Breast epithelium (tissue), 4 donors: ENCODE measurements around the gene AGAP1. TPM values are rescaled to one million over a fixed set of nuclear protein-coding genes. Genes with fewer than 3 reads are reported as not detected.
A peak's percentile ranks its signal among the peaks of the same experiment; 100 is the strongest.
"Not testable (repeated sequence)": the region's sequence is repeated elsewhere in the genome, so short reads cannot be mapped to it uniquely, and the experiment has no call there.

Source experiments
- DNase-seq, 2 donors: peaks; one replicate each; pipeline ENCODE4 v3.0.0-alpha.2; 2019; ENCODE audit warnings: low spot score in 2 of 2
- H3K27ac ChIP-seq, 2 donors: fragments of 200-600 bp; sonication (generic) in 1 of 2; one replicate each; pipeline ENCODE4 v1.5.1; 2016 to 2019; ENCODE audit warnings: mild to moderate bottlenecking in 1 of 2
- H3K27me3 ChIP-seq, 2 donors: fragments of 200-600 bp; sonication (generic) in 1 of 2; one replicate each; pipeline versions ENCODE4 v1.5.1 to v1.6.0; 2017 to 2019; ENCODE audit warnings: control low read depth in 1 of 2, mild to moderate bottlenecking in 1 of 2
- H3K36me3 ChIP-seq: fragments of 200-600 bp; one replicate; pipeline ENCODE4 v1.5.1; 2019
- H3K4me1 ChIP-seq, 2 donors: fragments of 200-600 bp; sonication (generic); one replicate each; pipeline ENCODE4 v1.5.1; 2016 to 2019; ENCODE audit warnings: control low read depth in 1 of 2
- H3K4me3 ChIP-seq, 3 donors: fragments of 200-600 bp; sonication (generic); 1 replicate in 2 of 3; 2 replicates in 1 of 3; pipeline ENCODE4 v1.5.1; 2016 to 2019; ENCODE audit warnings: mild to moderate bottlenecking in 3 of 3, moderate library complexity in 2 of 3
- H3K9me3 ChIP-seq, 2 donors: fragments of 200-600 bp; sonication (generic) in 1 of 2; one replicate each; pipeline ENCODE4 v1.5.1; 2016 to 2019; ENCODE audit warnings: control low read depth in 1 of 2
- POLR2A ChIP-seq: fragments of 450-650 bp; IDR thresholded peaks from one replicate; pipeline ENCODE4 v1.6.1; 2016; ENCODE audit warnings: antibody characterized with exemption, mild to moderate bottlenecking, moderate library complexity
- POLR2AphosphoS5 ChIP-seq, 3 donors: sonication (generic); formaldehyde crosslinking; IDR thresholded peaks; one replicate each; pipeline ENCODE4 v1.6.1; 2017; ENCODE audit warnings: antibody characterized with exemption in 3 of 3
- intact Hi-C: fragments of 100-400 bp; cut with DNase I; formaldehyde crosslinking; loops from one replicate; pipeline ENCODE4 v1.15.1; 2023; ENCODE audit warnings: low total_unique reads
- total RNA-seq, 3 donors: library from RNA; depleted of rRNA; stranded (reverse); fragments of >200 nt; gene quantifications; one replicate each; pipeline ENCODE4 v1.1.0, GENCODE V29; 2016
- TF ChIP-seq, protein P1 (sequence below), 3 donors: fragments of 450-650 bp; IDR thresholded peaks; one replicate each; pipeline ENCODE4 v1.5.1; 2016 to 2017; ENCODE audit warnings: antibody characterized with exemption in 3 of 3, mild to moderate bottlenecking in 3 of 3, moderate library complexity in 3 of 3

AGAP1 gene
- total RNA-seq, 3 donors from 2014 or later, result 19.7 to 27.1 (median 25.9) TPM

DNA sequence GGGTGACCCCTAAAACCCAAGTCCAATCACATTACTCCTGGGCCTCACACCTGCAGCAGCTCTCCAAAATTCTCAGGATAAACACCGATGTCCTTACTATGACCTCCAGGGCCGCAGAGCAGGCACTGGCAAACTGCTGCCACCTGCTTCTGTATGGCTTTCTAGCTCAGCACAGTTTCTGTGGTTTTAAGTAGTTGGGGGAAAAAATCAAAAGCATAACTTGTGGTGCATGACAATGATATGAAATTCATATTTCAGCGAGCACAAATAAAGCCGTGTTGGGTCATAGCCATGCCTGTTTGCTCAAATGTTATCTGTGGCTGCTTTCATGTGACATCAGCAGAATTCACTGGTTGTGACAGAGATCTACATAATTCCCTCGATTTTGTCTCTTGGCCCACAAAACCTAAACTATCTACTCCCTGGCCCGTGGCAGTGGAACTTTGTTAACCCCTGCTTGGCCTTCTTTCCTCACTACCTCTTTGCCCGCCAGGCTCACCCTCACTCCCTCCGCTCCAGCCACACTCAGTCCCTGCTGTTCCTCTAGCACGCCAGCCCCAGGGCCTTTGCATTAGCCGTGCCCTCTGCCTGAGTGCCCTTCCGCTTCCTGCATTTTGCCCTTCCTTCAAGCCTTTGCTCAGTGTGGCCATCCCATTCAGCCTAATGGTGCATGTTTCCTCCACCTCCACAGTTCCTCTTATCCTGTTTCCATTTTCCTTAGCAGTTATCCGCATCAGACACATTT is 108.3 kb downstream of the AGAP1 start:
- Histone ChIP-seq H3K36me3 (no peaks in the 10 kb centered on the region), H3K9me3 (no peaks in the 10 kb centered on the region), H3K4me3 (no peak overlapping the region), H3K27me3 (no peaks in the 10 kb centered on the region), H3K27ac (no peak overlapping the region), H3K4me1 (no peaks in the 10 kb centered on the region)
- intact Hi-C loops, result no loop called here
- DNase-seq, result no peak
- TF ChIP-seq POLR2A, result no peak
- TF ChIP-seq POLR2AphosphoS5 (IDR thresholded peaks at IDR 0.05), result no peak
- TF ChIP-seq, protein P1, sequence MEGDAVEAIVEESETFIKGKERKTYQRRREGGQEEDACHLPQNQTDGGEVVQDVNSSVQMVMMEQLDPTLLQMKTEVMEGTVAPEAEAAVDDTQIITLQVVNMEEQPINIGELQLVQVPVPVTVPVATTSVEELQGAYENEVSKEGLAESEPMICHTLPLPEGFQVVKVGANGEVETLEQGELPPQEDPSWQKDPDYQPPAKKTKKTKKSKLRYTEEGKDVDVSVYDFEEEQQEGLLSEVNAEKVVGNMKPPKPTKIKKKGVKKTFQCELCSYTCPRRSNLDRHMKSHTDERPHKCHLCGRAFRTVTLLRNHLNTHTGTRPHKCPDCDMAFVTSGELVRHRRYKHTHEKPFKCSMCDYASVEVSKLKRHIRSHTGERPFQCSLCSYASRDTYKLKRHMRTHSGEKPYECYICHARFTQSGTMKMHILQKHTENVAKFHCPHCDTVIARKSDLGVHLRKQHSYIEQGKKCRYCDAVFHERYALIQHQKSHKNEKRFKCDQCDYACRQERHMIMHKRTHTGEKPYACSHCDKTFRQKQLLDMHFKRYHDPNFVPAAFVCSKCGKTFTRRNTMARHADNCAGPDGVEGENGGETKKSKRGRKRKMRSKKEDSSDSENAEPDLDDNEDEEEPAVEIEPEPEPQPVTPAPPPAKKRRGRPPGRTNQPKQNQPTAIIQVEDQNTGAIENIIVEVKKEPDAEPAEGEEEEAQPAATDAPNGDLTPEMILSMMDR (IDR thresholded peaks at IDR 0.05), result no peak

DNA sequence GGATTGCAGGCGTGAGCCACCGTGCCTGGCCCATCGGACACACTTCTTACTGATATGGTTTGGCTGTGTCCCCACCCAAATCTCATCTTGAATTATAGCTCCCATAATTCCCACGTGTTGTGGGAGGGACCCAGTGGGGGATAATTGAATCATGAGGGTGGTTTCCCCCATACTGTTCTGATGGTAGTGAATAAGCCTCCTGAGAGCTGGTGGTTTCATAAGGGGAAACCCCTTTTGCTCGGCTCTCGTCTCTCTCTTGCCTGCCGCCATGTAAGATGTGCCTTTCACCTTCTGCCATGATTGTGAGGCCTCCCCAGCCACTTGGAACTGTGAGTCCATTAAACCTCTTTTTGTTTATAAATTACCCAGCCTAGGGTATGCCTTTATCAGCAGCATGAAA is 109.1 kb downstream of the AGAP1 start:
- H3K4me1 ChIP-seq, H3K36me3 ChIP-seq, DNase-seq, H3K27ac ChIP-seq, intact Hi-C loops, H3K4me3 ChIP-seq, H3K9me3 ChIP-seq, H3K27me3 ChIP-seq: not testable (repeated sequence)

DNA sequence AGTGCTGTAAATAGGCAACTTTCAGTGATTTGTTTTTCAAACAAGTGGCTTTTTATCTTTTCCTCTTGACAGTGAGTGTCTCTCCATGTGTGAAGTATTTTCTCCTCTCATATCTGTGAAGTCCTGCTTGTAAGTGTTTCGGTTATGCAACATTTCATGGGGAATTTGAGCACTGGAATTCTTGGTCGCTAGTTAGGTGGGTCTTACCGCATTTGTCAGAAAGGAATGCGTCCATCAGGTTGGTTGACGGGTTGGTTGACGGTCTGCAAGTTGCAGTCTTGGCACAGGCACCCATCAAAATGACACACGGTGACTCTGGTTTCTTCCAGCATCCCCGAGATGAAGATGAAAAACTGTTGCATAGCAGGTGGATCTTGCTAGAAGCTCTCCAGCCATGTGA is 109.8 kb downstream of the AGAP1 start:
- H3K4me1 ChIP-seq, result no peaks in the 10 kb centered on the region
- TF ChIP-seq POLR2AphosphoS5 (IDR thresholded peaks at IDR 0.05) (no peak), POLR2A (no peak)
- TF ChIP-seq, protein P1 (IDR thresholded peaks at IDR 0.05), result no peak
- intact Hi-C loops, result no loop called here
- H3K36me3 ChIP-seq, result no peaks in the 10 kb centered on the region
- H3K27ac ChIP-seq, result no peak overlapping the region
- H3K4me3 ChIP-seq, result no peak overlapping the region
- no peaks in the 10 kb centered on the region for H3K9me3 ChIP-seq
- H3K27me3 ChIP-seq, result no peaks in the 10 kb centered on the region
- DNase-seq, result no peak

- peak in 1 of 2 donors; percentile 41 for DNase-seq
- H3K4me3 ChIP-seq, result no peak overlapping the region
- H3K9me3 ChIP-seq, result no peaks in the 10 kb centered on the region
- H3K27ac ChIP-seq, result no peak overlapping the region
- H3K36me3 ChIP-seq, result no peaks in the 10 kb centered on the region
- TF ChIP-seq POLR2AphosphoS5 (IDR thresholded peaks at IDR 0.05), result peak in 2 of 3 donors; percentile 11 to 57
- TF ChIP-seq, protein P1 (IDR thresholded peaks at IDR 0.05), result no peak
- H3K4me1 ChIP-seq, result no peaks in the 10 kb centered on the region
- intact Hi-C loops, result no loop called here
- H3K27me3 ChIP-seq, result no peaks in the 10 kb centered on the region
Observed at GRCh38 chr2:235605312-235606003, 111.6 kb downstream of the AGAP1 start.

DNA sequence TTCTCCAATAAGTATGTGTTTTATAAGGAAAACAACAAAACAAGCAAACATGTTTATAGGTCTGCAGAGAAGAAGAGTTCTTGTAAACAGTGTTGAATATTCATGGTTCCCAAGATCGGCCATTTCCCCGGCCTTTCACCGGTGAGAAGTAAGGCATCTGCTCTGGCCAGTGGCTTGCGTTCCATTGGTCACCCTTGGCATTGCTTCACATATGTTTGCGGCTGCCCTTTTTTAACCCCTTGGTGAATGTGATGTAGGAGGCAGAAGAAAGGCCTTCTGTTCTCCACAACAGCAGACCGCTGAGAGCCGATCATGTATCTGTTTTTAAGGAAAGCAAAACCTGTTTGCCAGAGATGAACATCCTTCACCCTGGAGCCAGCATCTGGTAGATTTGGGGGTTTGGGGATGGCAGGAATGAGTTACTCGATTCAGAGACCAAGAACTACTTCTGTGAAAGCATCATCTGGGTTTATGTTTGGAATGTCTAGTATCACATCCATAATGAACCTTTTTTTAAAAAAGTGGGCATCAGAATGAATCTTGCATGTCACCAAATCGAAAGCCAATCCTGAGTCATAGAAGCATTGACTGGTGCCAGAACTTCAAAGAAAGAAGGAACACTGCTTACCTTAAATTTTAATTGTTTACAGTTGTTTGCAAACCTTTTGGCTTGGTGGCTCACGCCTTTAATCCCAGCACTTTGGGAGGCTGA is 112.3 kb downstream of the AGAP1 start:
- intact Hi-C loops, result no loop called here
- Histone ChIP-seq H3K36me3 (no peaks in the 10 kb centered on the region), H3K27ac (no peak overlapping the region), H3K4me3 (no peak overlapping the region), H3K4me1 (no peaks in the 10 kb centered on the region), H3K9me3 (no peaks in the 10 kb centered on the region), H3K27me3 (no peaks in the 10 kb centered on the region)
- no peak for DNase-seq
- TF ChIP-seq, protein P1 (IDR thresholded peaks at IDR 0.05), result no peak
- TF ChIP-seq POLR2AphosphoS5 (IDR thresholded peaks at IDR 0.05) (no peak), POLR2A (no peak)
